GM10266 (cell line): ENCODE results near the gene PXDN.
"Not testable (repeated sequence)": the region's sequence is repeated elsewhere in the genome, so short reads cannot be mapped to it uniquely, and the experiment has no call there.

Source experiments
- DNase-seq: peaks from one replicate; pipeline ENCODE4 v3.0.0; 2012; ENCODE audit errors: extremely low spot score
- TF ChIP-seq, protein P1 (sequence below): IDR thresholded peaks from 2 replicates; pipeline ENCODE4 v1.5.1; 2012; ENCODE audit warnings: mild to moderate bottlenecking, low read depth; ENCODE audit not compliant: control insufficient read depth, insufficient read depth; ENCODE audit errors: missing control alignments

The PXDN gene

DNA sequence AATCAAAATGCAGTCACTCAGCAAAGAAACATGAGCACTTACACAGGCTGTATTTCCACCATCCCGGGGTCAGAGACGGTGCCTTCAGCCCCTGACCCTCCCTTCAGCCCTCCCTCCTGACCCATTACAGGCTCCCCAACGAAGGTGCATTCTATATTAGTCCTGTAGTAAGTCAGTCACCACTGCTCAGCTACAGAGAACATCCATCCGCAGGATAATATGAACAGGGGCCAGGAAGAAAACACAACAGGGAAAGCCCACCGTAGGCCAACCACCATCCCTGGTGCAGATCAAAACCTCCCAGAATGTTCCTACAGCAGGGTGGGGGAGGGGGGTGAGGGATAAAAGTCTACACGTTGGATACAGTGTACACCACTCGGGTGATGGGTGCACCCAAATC is 15.1 kb downstream of the PXDN start:
- TF ChIP-seq, protein P1, sequence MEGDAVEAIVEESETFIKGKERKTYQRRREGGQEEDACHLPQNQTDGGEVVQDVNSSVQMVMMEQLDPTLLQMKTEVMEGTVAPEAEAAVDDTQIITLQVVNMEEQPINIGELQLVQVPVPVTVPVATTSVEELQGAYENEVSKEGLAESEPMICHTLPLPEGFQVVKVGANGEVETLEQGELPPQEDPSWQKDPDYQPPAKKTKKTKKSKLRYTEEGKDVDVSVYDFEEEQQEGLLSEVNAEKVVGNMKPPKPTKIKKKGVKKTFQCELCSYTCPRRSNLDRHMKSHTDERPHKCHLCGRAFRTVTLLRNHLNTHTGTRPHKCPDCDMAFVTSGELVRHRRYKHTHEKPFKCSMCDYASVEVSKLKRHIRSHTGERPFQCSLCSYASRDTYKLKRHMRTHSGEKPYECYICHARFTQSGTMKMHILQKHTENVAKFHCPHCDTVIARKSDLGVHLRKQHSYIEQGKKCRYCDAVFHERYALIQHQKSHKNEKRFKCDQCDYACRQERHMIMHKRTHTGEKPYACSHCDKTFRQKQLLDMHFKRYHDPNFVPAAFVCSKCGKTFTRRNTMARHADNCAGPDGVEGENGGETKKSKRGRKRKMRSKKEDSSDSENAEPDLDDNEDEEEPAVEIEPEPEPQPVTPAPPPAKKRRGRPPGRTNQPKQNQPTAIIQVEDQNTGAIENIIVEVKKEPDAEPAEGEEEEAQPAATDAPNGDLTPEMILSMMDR: no peak
- no peak for DNase-seq

DNA sequence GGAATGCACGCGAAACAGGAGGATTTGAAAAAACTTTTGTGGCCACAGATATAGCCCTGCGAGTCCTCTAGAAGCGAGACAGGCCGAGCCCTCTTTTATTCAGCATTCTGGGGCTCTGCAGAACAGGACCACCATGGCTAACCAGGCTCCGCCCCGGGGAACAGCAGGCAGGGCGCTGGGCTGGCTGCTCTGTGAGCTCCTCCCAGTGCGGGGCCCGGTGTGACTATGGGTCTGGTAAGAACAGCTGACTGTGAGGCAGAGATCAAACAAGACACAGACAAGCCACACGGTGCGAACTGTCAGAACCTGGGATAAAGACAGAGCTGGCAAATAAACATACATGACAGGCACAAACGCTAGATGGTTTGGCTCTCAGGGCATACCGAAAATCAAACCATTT is 15.5 kb downstream of the PXDN start:
- DNase-seq: no peak
- TF ChIP-seq, protein P1: no peak

DNA sequence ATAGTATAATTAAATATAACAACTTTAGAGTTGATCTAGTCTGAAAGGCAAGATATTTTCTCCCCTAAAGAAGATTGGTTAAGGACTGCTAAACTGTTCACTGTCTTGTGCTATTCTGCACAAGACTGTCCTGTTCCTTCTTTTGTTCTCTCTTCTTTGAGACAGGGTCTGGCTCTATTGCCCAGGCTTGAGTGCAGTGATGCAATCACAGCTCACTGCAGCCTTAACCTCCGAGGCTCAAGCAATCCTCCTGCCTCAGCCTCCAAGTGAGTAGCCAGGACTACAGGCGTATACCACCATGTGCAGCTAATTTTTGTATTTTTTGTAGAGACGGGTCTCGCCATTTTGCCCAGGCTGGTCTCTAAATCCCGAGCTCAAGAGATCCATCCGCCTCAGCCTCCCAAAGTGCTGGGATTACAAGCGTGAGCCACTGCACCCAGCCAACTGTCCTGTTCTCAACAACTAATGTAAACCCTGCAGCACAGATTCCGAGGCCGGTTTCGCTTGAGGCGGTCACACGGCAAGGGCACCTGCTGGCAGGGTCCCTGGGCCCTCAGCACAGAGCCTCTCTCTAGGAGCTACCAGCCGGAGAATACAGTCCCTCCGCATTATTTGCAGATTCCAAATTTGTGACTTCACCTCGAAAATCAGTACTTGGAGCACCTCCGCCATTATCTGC is 16.4 kb downstream of the PXDN start:
- no peak for DNase-seq
- TF ChIP-seq, protein P1: no peak

DNA sequence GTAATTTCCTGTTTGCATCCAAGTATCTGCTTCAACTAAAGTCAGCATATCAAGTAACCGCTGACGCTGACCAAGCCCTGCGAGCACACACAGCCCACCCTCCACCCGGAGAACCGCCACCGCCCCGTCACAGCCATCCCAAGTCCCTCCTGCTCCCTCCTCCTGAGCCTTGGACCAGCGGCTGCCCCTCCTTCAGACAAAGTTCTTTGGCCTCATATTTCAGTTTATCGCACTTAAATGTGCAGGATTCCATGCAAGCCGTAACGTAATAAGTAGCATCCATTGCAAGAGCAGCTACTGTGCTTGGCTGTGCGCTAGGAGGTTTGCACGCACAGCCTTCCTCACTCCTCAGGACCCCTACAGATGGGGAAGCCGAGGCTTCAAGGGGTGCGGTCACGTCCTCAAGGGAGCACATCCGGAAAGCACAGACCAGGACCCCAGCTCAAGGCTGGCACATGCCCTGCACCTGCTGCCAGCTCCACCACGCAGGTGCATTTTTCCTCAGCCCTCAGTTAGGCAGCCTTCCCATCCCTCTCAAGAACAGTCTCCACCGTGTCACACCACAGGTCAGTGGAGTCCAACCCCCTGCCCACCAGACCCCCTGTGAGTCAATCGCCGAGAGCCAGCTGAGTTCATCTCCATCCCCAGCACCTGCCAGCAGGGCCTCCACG is 17.1 kb downstream of the PXDN start:
- TF ChIP-seq, protein P1: no peak
- DNase-seq: no peak

DNA sequence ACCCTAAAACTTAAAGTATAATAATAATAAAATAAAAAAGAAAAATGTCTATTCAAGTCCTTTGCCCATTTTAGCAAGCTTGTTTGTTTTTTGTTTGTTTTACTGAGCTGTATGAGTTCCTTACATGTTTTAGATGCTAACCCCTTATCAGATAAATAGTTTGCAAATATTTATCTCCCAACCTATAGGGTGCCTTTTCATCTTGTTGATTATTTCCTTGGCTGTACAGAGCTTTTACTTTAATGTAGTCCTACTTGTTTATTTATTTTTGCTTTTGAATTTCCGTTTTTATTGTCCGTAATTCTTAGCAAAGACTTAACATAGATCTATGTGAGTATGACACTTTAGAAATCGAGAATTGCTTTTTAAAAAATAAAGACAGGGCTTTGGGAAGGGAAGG is 17.8 kb downstream of the PXDN start:
- no peak for DNase-seq
- TF ChIP-seq, protein P1: no peak

DNA sequence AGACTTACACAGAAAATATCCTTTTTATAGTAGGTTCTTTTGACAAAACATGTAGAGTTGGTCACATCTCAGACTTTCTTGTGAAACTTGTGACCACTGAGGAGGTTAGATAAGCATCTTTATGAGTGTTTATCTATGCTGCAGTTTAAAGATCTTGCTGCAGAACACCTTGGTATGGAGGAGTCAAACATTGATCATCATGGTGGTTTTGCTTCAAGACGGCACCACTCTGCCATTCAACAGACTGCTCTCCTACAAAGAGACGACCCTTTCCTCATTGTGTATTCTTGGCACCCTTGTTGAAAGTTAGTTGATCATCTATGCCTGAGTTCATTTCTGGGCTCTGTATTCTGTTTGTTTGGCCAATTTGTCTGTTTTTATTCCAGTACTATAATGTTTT is 20.0 kb downstream of the PXDN start:
- not testable (repeated sequence) for DNase-seq

DNA sequence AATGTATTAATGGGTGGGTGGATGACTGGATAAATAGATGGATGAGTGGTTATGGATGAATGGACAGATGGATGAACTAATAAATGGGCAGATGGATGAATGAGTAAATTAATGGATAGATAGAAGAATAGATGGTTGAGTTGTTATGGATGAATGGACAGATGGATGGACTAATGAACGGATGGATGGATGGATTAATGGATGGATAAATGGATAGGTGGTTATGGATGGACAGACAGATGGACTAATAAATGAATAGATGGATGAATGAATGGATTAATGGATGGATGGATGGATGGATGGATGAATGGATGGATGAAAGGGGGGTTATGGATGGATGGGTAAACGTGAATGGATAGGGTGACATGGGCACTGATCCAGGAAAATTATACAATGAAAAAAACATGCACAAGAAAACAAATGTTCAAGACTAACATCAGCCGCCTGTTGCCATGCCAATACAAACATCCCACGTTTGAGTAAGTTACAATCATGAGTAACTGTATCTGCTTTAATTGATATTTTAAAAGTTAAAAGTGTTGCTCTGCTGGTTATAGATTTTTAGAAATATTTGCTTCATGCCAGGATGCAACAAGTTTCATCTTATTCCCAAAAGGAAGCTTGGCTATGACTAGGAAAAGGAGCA is 20.8 kb downstream of the PXDN start:
- DNase-seq: no peak

More for the DNA sequence above, 20.8 kb downstream of the PXDN start:
- TF ChIP-seq, protein P1: no peak
